K562 (cell line): ENCODE data around the gene ZSCAN29. TPM values are rescaled to one million over a fixed set of nuclear protein-coding genes. Genes with fewer than 3 reads are reported as not detected.

Experiments
- BHLHE40 ChIP-seq: IDR thresholded peaks from 2 replicates; pipeline ENCODE4 v1.6.1; 2011; ENCODE audit warnings: low read length, improper control_type of control experiment
- EP300 ChIP-seq: IDR thresholded peaks from 2 replicates; pipeline ENCODE4 v1.6.1; 2012; ENCODE audit warnings: low read length, improper control_type of control experiment
- polyA plus RNA-seq, 8 experiments: library from polyadenylated mRNA; depleted of rRNA in 4 of 8; stranded (reverse) in 5 of 8; unstranded in 3 of 8; fragments of >200 nt; fragmentation: Nextera tagmentation in 2 of 8; fragmentation: Illumina TruSeq in 1 of 8; extraction: Ambion mirVana in 2 of 8; extraction: Trizol in 1 of 8; gene quantifications; 2 replicates each; pipeline versions ENCODE4 v1.2.1 to v1.2.3, GENCODE V29; 2011 to 2014; ENCODE audit warnings: inconsistent platforms in 1 of 8, missing spikeins in 1 of 8
- total RNA-seq, 7 experiments: library from RNA; depleted of rRNA in 6 of 7; stranded (reverse); fragments of >200 nt in 6 of 7; fragmentation: Illumina TruSeq in 2 of 7; extraction: Trizol in 2 of 7; gene quantifications; 2 replicates each; pipeline versions ENCODE4 v1.2.1 to v1.2.3, GENCODE V29; 2011 to 2021; ENCODE audit warnings: low replicate concordance in 1 of 7
- TF ChIP-seq, protein P1 (sequence below): fragments of 250-450 bp; sonication (Bioruptor Pico); IDR thresholded peaks from 2 replicates; pipeline ENCODE4 v1.4.0; 2020
- TF ChIP-seq, protein P2 (sequence below): sonication (generic); formaldehyde crosslinking; IDR thresholded peaks from 2 replicates; pipeline ENCODE4 v1.8.0; 2022; ENCODE audit warnings: mild to moderate bottlenecking, missing genetic modification reagents

ZSCAN29 gene
- total and polyA plus RNA-seq, 9 of the 15 experiments (the other 6 are each of a cell fraction or from before 2014, with no cell fraction given), result 2.5 to 28.6 (median 19.7) TPM

DNA sequence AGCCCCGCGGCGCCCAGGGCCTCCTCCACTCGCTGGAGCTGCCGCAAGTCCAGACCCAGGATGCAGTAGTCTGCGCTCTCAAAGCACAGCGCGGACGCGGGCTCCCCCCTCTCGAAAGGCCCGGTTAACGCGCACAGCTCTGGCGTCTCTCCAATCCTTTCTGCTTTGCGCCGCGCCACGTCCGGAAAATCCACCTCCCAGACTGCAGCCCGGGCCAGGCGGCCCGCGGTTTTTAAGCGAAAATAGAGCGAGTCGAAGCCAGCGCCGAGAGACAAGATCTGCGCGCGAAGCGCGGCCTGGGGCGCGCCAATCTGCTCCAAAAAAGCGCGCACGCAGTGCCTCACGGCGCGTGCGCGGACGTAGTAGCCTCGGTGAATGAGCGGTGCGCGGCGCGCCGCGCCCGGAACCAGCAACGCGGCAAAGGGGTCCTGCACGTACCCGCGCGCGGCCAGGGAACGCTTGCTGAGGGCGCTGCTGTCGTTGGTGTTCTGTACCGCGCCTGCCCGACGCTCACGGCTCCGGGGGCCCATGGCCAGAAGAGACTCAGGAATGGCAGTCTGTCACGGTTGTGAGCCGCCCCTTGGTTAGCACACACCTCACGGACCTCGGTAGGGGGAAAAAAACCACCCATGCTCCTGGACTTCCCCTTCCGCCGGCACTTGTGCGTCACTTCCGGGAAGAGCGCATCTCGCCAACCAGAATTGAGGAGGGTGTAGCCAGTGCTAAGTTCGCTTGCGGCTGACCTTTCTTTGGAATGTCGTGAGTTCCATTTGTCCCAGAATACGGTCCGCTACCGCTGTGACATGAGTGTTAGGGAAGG, 40.7 kb downstream of the ZSCAN29 start, which contains the start of gene LCMT2 (continued):
- TF ChIP-seq, protein P1, sequence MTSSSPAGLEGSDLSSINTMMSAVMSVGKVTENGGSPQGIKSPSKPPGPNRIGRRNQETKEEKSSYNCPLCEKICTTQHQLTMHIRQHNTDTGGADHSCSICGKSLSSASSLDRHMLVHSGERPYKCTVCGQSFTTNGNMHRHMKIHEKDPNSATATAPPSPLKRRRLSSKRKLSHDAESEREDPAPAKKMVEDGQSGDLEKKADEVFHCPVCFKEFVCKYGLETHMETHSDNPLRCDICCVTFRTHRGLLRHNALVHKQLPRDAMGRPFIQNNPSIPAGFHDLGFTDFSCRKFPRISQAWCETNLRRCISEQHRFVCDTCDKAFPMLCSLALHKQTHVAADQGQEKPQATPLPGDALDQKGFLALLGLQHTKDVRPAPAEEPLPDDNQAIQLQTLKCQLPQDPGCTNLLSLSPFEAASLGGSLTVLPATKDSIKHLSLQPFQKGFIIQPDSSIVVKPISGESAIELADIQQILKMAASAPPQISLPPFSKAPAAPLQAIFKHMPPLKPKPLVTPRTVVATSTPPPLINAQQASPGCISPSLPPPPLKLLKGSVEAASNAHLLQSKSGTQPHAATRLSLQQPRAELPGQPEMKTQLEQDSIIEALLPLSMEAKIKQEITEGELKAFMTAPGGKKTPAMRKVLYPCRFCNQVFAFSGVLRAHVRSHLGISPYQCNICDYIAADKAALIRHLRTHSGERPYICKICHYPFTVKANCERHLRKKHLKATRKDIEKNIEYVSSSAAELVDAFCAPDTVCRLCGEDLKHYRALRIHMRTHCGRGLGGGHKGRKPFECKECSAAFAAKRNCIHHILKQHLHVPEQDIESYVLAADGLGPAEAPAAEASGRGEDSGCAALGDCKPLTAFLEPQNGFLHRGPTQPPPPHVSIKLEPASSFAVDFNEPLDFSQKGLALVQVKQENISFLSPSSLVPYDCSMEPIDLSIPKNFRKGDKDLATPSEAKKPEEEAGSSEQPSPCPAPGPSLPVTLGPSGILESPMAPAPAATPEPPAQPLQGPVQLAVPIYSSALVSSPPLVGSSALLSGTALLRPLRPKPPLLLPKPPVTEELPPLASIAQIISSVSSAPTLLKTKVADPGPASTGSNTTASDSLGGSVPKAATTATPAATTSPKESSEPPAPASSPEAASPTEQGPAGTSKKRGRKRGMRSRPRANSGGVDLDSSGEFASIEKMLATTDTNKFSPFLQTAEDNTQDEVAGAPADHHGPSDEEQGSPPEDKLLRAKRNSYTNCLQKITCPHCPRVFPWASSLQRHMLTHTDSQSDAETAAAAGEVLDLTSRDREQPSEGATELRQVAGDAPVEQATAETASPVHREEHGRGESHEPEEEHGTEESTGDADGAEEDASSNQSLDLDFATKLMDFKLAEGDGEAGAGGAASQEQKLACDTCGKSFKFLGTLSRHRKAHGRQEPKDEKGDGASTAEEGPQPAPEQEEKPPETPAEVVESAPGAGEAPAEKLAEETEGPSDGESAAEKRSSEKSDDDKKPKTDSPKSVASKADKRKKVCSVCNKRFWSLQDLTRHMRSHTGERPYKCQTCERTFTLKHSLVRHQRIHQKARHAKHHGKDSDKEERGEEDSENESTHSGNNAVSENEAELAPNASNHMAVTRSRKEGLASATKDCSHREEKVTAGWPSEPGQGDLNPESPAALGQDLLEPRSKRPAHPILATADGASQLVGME (CRISPR knock-in tag), result peak; percentile 32; the same call in 1 of the 2 replicates
- no peak for TF ChIP-seq EP300
- TF ChIP-seq BHLHE40, result peak; percentile 55; the same call in 1 of the 2 replicates
- TF ChIP-seq, protein P2, sequence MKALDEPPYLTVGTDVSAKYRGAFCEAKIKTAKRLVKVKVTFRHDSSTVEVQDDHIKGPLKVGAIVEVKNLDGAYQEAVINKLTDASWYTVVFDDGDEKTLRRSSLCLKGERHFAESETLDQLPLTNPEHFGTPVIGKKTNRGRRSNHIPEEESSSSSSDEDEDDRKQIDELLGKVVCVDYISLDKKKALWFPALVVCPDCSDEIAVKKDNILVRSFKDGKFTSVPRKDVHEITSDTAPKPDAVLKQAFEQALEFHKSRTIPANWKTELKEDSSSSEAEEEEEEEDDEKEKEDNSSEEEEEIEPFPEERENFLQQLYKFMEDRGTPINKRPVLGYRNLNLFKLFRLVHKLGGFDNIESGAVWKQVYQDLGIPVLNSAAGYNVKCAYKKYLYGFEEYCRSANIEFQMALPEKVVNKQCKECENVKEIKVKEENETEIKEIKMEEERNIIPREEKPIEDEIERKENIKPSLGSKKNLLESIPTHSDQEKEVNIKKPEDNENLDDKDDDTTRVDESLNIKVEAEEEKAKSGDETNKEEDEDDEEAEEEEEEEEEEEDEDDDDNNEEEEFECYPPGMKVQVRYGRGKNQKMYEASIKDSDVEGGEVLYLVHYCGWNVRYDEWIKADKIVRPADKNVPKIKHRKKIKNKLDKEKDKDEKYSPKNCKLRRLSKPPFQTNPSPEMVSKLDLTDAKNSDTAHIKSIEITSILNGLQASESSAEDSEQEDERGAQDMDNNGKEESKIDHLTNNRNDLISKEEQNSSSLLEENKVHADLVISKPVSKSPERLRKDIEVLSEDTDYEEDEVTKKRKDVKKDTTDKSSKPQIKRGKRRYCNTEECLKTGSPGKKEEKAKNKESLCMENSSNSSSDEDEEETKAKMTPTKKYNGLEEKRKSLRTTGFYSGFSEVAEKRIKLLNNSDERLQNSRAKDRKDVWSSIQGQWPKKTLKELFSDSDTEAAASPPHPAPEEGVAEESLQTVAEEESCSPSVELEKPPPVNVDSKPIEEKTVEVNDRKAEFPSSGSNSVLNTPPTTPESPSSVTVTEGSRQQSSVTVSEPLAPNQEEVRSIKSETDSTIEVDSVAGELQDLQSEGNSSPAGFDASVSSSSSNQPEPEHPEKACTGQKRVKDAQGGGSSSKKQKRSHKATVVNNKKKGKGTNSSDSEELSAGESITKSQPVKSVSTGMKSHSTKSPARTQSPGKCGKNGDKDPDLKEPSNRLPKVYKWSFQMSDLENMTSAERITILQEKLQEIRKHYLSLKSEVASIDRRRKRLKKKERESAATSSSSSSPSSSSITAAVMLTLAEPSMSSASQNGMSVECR (CRISPR knock-in tag), result peak; percentile 77; the same call in 1 of the 2 replicates
